HG03558 (cell line): ENCODE results near the gene SYNRG.

ENCODE experiments used
- ATAC-seq: cut with Tn5 transposase; IDR thresholded peaks from one replicate; pipeline ENCODE4 v1.9.1; 2021; ENCODE audit warnings: moderate number of reproducible peaks; ENCODE audit not compliant: unreplicated experiment; ENCODE audit errors: extremely low read depth

Gene SYNRG

DNA sequence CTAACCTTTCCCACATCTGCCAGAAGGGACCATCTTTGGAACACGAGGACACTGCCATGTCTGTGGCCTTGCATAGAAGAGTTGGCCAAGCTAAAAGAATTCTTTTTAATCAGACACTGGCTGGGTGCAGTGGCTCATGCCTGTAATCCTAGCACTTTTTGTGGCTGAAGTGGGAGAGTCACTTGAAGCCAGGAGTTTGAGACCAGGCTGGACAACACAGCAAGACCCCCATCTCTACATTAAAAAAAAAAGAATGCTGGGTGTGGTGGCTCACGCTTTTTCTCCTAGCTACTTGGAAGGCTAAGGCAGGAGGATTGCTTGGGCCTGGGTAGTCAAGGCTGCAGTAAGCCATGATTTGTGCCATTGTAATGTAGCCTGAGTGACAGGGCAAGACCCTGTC, 128.8 kb downstream of the SYNRG start:
- ATAC-seq: no peak

DNA sequence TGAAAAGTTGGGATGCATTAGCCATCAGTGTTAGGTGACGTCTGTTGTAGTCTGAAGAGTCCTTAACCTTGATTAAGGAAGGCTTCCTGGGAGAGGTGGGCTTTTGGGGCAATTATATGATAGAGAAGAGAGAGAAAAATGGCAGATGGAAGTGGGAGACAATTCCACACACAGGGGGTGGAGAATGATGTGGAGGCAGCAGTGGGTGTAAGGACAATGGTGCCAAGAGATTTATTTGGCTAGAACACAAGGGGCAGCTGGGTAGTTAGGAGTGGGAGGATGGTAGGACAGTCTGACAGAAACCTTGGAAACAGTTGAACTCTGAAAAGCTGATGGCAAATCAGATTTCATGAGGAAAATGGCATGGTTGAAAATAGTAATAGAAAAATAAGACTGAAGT, 130.2 kb downstream of the SYNRG start:
- ATAC-seq: no peak

DNA sequence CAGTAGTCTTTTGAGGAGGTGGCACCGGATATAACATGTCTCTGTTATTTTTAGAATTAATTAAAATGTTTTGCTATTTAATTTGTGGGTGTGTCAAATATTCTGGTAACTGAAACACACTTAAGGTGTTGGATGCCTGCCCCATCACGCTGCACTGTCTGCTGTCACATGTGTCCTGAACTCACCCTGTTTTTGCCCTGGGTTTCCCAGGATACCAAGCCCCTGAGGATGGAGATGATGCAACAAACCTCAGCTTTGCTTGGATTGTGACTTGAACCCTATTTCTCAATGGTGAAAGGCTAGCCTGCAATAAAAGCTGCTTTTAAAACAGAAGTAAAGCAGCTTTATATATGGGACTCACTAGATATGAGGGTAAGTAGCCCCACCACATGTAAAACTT, 131.0 kb downstream of the SYNRG start:
- no peak for ATAC-seq

DNA sequence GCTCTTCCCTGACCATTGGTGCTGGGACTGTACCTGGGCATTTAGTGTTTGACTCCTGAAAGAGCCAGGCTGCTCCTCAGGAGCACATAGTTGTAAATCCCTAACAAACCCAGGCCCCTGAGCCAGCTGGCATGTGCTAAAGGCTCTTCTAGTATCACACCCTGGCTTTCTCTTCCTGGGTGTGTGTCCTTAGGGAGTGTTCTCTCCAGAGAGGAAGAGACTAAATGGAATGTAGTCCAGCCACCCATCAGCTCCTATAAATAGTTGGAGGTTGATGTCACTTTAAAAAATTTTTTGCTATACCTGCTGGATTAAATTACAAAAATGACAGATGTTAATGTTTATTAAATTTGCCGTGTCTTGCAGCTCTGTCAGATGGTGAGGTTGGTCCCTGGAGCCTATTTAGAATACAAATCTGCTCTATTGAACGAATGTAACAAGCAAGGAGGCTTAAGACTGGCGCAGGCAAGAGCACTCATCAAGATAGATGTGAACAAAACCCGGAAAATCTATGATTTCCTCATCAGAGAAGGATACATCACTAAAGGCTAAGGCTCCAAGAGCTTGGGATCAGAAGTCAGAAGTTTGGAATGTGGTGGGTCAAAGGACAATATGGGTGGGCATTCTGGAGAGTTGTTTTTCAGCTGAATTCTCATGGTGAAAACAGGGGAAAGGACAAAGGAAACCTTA, 132.6 kb downstream of the SYNRG start:
- ATAC-seq: no peak

DNA sequence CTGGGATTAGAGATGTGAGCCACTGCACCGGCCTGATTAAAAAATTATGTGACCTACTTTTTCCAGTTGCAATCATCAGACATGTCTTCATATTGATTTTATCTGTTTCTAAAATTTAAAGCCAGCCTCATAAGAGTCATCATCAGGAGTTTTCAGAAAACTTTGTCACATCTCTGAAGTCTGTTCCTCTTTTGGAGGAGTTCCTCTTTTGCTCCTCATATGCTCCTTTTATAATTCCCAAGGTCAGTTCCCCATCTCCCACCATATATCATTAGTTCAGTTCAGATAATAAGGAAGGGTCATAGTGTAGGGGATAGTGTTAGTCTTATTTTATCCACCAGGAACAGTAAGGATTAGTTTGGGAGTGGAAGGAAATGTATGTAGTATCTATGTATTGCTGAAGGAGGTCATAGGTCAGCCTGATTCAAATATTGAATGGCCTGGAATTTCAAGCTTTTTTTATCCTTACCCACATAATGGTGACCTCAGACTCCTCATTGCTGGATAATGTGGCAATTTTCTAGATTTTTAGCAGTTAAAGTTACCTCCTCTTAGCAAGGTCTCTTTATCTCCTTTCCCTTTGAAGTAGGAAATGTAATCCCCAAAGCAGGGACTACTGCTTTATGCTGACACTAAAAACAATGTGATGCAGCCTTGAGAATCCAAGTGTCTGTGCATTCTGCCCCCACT, 133.3 kb downstream of the SYNRG start:
- ATAC-seq: no peak

DNA sequence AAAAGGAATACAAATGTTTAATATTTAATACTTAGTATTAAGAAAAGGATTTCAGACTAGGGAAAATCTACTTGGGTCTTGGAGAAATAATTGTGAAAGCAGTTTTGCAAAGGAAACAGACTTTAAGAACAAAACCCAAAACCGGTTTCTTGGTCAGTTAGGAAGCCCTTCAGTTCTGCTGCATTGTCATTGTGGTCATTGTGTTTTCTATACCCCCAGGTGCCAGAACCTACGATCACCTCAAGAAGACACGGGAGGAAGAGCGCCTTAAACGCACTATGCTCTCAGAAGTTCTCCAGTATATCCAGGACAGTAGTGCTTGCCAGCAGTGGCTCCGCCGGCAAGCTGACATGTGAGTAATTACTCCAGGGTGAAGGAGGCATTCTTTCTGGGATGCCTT, 139.0 kb downstream of the SYNRG start:
- ATAC-seq: no peak

DNA sequence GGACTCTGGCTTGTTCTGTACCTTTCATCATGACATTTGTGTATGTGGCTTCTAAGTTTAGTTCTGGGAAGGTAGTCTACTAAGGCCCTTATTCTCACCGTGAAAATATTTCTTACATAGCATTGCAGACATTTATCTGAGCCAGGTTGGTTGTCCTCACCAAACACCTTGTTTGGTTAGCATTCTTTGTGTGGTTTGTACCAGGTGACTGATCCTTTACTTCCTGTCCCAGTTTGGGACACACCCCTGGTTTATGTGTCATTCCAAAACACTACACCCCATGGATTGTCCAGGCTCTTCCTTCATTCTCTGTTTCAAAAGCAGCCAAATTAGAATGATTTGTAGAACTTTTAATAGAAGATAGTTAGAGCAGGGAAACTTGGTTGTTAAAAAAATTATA, 142.7 kb downstream of the SYNRG start:
- ATAC-seq: no peak

DNA sequence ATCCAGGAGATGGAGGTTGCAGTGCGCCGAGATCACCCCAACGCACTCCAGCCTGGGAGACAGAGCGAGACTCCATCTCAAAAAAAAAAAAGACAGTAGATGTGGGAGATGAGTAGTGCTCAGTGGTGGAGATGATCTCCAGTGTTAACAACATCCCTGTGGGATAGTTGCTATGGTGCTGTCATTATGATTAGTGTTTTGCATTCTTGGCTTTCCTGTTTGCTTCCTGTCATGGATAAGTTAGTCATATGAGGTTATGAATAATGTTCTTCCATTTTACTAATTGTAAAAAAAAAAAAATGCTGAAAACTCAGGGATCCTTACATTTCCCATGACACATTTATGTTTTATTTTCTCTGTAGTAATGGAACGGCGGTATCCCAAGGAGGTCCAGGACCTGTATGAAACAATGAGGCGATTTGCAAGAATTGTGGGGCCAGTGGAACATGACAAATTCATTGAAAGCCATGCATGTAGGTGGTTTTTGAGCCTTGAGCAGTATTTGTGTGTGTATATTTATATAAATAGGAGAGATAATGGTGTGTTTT, 144.1 kb downstream of the SYNRG start:
- no peak for ATAC-seq
